HepG2 (cell line): ENCODE results near the gene AP2S1. TPM values are rescaled to one million over a fixed set of nuclear protein-coding genes. Genes with fewer than 3 reads are reported as not detected.

Source experiments
- AKAP8 ChIP-seq: sonication (generic); formaldehyde crosslinking; IDR thresholded peaks from 2 replicates; pipeline ENCODE4 v1.5.1; 2020; ENCODE audit warnings: mild to moderate bottlenecking, missing genetic modification reagents
- ARID5B ChIP-seq: IDR thresholded peaks from 2 replicates; pipeline ENCODE4 v1.4.0; 2020; ENCODE audit warnings: mild to moderate bottlenecking, missing genetic modification reagents
- BRD4 ChIP-seq: sonication (generic); formaldehyde crosslinking; IDR thresholded peaks from 2 replicates; pipeline ENCODE4 v1.4.0; 2020; ENCODE audit warnings: missing genetic modification reagents
- FOXM1 ChIP-seq: sonication (generic); formaldehyde crosslinking; IDR thresholded peaks from 2 replicates; pipeline ENCODE4 v1.5.0; 2020; ENCODE audit warnings: missing genetic modification reagents
- MYNN ChIP-seq: sonication (generic); formaldehyde crosslinking; IDR thresholded peaks from 2 replicates; pipeline ENCODE4 v1.4.0; 2020; ENCODE audit warnings: mild to moderate bottlenecking, low read depth, missing genetic modification reagents
- POLR2G ChIP-seq: fragments of 200-400 bp; formaldehyde crosslinking; IDR thresholded peaks from 2 replicates; pipeline ENCODE4 v1.6.1; 2018; ENCODE audit warnings: mild to moderate bottlenecking, low read depth, low read length, moderate library complexity
- RFX5 ChIP-seq: IDR thresholded peaks from 2 replicates; pipeline ENCODE4 v1.6.1; 2011; ENCODE audit warnings: low read depth, low read length, improper control_type of control experiment
- RFXAP ChIP-seq: sonication (generic); formaldehyde crosslinking; IDR thresholded peaks from 2 replicates; pipeline ENCODE4 v1.4.0; 2020; ENCODE audit warnings: missing genetic modification reagents, borderline replicate concordance
- SMAD1 ChIP-seq: sonication (generic); formaldehyde crosslinking; IDR thresholded peaks from 2 replicates; pipeline ENCODE4 v1.4.0; 2020; ENCODE audit warnings: missing genetic modification reagents, low read depth, mild to moderate bottlenecking, borderline replicate concordance
- U2AF2 ChIP-seq: fragments of 200-400 bp; formaldehyde crosslinking; IDR thresholded peaks from 2 replicates; pipeline ENCODE4 v1.6.1; 2017; ENCODE audit warnings: low read depth, mild to moderate bottlenecking, low read length
- ZBTB20 ChIP-seq: sonication (generic); formaldehyde crosslinking; IDR thresholded peaks from 2 replicates; pipeline ENCODE4 v1.8.1; 2023; ENCODE audit warnings: missing genetic modification reagents, low read depth, mild to moderate bottlenecking, borderline replicate concordance
- ZBTB49 ChIP-seq: sonication (generic); formaldehyde crosslinking; IDR thresholded peaks from 2 replicates; pipeline ENCODE4 v1.4.0; 2020; ENCODE audit warnings: missing genetic modification reagents, borderline replicate concordance
- ZMYM3 ChIP-seq: sonication (generic); formaldehyde crosslinking; IDR thresholded peaks from 2 replicates; pipeline ENCODE4 v1.5.1; 2020; ENCODE audit warnings: mild to moderate bottlenecking, missing genetic modification reagents
- ZNF263 ChIP-seq: sonication (generic); formaldehyde crosslinking; IDR thresholded peaks from 2 replicates; pipeline ENCODE4 v1.4.0; 2020; ENCODE audit warnings: missing genetic modification reagents
- ZNF280B ChIP-seq: sonication (generic); formaldehyde crosslinking; IDR thresholded peaks from 2 replicates; pipeline ENCODE4 v1.5.0; 2020; ENCODE audit warnings: missing genetic modification reagents, mild to moderate bottlenecking, borderline replicate concordance
- ZNF501 ChIP-seq: sonication (generic); formaldehyde crosslinking; IDR thresholded peaks from 2 replicates; pipeline ENCODE4 v1.5.1; 2020; ENCODE audit warnings: mild to moderate bottlenecking, moderate library complexity, missing genetic modification reagents
- ZNF670 ChIP-seq: sonication (generic); formaldehyde crosslinking; IDR thresholded peaks from 2 replicates; pipeline ENCODE4 v1.8.0; 2022; ENCODE audit warnings: mild to moderate bottlenecking, missing genetic modification reagents, borderline replicate concordance
- ZNF761 ChIP-seq: sonication (generic); formaldehyde crosslinking; conservative IDR thresholded peaks from 2 replicates; pipeline ENCODE4 v1.4.0; 2020; ENCODE audit warnings: mild to moderate bottlenecking, missing genetic modification reagents
- ZSCAN21 ChIP-seq: sonication (generic); formaldehyde crosslinking; IDR thresholded peaks from 2 replicates; pipeline ENCODE4 v1.8.0; 2022; ENCODE audit warnings: mild to moderate bottlenecking, missing genetic modification reagents, moderate library complexity, borderline replicate concordance
- polyA plus RNA-seq, 8 experiments: library from polyadenylated mRNA; depleted of rRNA in 3 of 8; stranded (reverse) in 7 of 8; unstranded in 1 of 8; fragments of >200 nt; fragmentation: Illumina TruSeq in 4 of 8; extraction: Trizol in 4 of 8; gene quantifications; 2 replicates each; pipeline versions ENCODE4 v1.2.1 to v1.2.3, GENCODE V29; 2011 to 2016; ENCODE audit warnings: low read depth in 4 of 8, missing spikeins in 1 of 8, mixed read lengths in 1 of 8; ENCODE audit not compliant: insufficient read depth in 1 of 8
- total RNA-seq, 5 experiments: library from RNA; depleted of rRNA; stranded (reverse); fragments of >200 nt; fragmentation: Illumina TruSeq; extraction: Trizol; gene quantifications; 2 replicates each; pipeline ENCODE4 v1.2.3, GENCODE V29; 2016; ENCODE audit warnings: low read depth in 1 of 5
- TF ChIP-seq, protein P1 (sequence below): sonication (generic); formaldehyde crosslinking; IDR thresholded peaks from 2 replicates; pipeline ENCODE4 v1.4.0; 2020; ENCODE audit warnings: mild to moderate bottlenecking, missing genetic modification reagents
- TF ChIP-seq, protein P2 (sequence below): IDR thresholded peaks from 2 replicates; pipeline ENCODE4 v1.6.1; 2016; ENCODE audit warnings: mild to moderate bottlenecking, missing biosample characterization, missing genetic modification reagents

The AP2S1 gene
- total and polyA plus RNA-seq, 2 of the 13 experiments (the other 11 are each of a cell fraction or from before 2014, with no cell fraction given), result 45.2 to 86.1 TPM

GRCh38 chr19:46788262-46788967 is 62.2 kb downstream of the AP2S1 start, which contains the start of gene SLC1A5 (continued):
- TF ChIP-seq ARID5B (CRISPR knock-in tag) (peak; percentile 58), ZNF670 (peak; percentile 89), U2AF2 (no peak), MYNN (CRISPR knock-in tag) (no peak), RFX5 (no peak; the same call in 1 of the 2 replicates), AKAP8 (no peak), POLR2G (peak; percentile 100), ZNF501 (CRISPR knock-in tag) (no peak; the same call in 1 of the 2 replicates), ZSCAN21 (0 out of 2 replicates have a peak, but pooled peaks have one; percentile 76), BRD4 (CRISPR knock-in tag) (no peak), ZBTB49 (CRISPR knock-in tag) (0 out of 2 replicates have a peak, but pooled peaks have one; percentile 20), ZMYM3 (no peak), ZNF280B (CRISPR knock-in tag) (no peak), FOXM1 (CRISPR knock-in tag) (no peak), ZNF761 (CRISPR knock-in tag) (peak; percentile 77; the same call in 1 of the 2 replicates), ZNF263 (CRISPR knock-in tag) (no peak), RFXAP (no peak), SMAD1 (no peak), ZBTB20 (CRISPR knock-in tag) (no peak)
- TF ChIP-seq, protein P1, sequence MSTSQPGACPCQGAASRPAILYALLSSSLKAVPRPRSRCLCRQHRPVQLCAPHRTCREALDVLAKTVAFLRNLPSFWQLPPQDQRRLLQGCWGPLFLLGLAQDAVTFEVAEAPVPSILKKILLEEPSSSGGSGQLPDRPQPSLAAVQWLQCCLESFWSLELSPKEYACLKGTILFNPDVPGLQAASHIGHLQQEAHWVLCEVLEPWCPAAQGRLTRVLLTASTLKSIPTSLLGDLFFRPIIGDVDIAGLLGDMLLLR (CRISPR knock-in tag), result no peak; the same call in 1 of the 2 replicates
- TF ChIP-seq, protein P2, sequence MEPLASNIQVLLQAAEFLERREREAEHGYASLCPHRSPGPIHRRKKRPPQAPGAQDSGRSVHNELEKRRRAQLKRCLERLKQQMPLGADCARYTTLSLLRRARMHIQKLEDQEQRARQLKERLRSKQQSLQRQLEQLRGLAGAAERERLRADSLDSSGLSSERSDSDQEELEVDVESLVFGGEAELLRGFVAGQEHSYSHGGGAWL (CRISPR knock-in tag), result peak; percentile 97
